Ishikawa (cell line): Measurements from ENCODE around the gene TMEM129.

Source experiments
- EGR1 ChIP-seq: IDR thresholded peaks from 2 replicates; pipeline ENCODE4 v1.6.1; 2012
- EP300 ChIP-seq: IDR thresholded peaks from 2 replicates; pipeline ENCODE4 v1.6.1; 2012; ENCODE audit warnings: borderline replicate concordance
- NFIC ChIP-seq: IDR thresholded peaks from 2 replicates; pipeline ENCODE4 v1.6.1; 2012
- TAF1 ChIP-seq: IDR thresholded peaks from 2 replicates; pipeline ENCODE4 v1.6.1; 2012; ENCODE audit warnings: low read depth, mild to moderate bottlenecking
- TEAD4 ChIP-seq: IDR thresholded peaks from 2 replicates; pipeline ENCODE4 v1.6.1; 2012

- 0 out of 2 replicates have a peak, but pooled peaks have one; percentile 24 for TF ChIP-seq TAF1
- no peak for TF ChIP-seq EP300
- TF ChIP-seq TEAD4: no peak
- TF ChIP-seq NFIC: no peak
- TF ChIP-seq EGR1: no peak
Measured at GRCh38 chr4:1770245-1770644, 49.1 kb upstream of the TMEM129 start.
